Activated T-helper 17 cell treated with anti-CD3 and anti-CD28 coated beads, Interleukin-2, amount 50 U/mL, for 72 hours (primary cell): ENCODE results near the gene FSTL1. TPM values are rescaled to one million over a fixed set of nuclear protein-coding genes. Genes with fewer than 3 reads are reported as not detected.

Experiments
- ATAC-seq: fragments of 150-1000 bp; cut with Tn5 transposase; replicated peaks from 2 replicates; pipeline ENCODE4 v1.10.0; 2021; ENCODE audit warnings: mild to moderate bottlenecking, moderate library complexity
- H3K27ac Mint-ChIP-seq: one replicate; pipeline ENCODE4 v1.8.0; 2022; ENCODE audit warnings: mixed read lengths
- H3K27me3 Mint-ChIP-seq: one replicate; pipeline ENCODE4 v1.8.0; 2022; ENCODE audit warnings: mixed read lengths
- H3K36me3 Mint-ChIP-seq: one replicate; pipeline ENCODE4 v1.8.0; 2022; ENCODE audit warnings: low read depth, mild to moderate bottlenecking, mixed read lengths
- H3K4me1 Mint-ChIP-seq: one replicate; pipeline ENCODE4 v1.8.0; 2022; ENCODE audit warnings: mixed read lengths
- H3K4me3 Mint-ChIP-seq: one replicate; pipeline ENCODE4 v1.8.0; 2022; ENCODE audit warnings: mild to moderate bottlenecking, mixed read lengths
- H3K9me3 Mint-ChIP-seq: one replicate; pipeline ENCODE4 v1.8.0; 2022; ENCODE audit warnings: mixed read lengths
- total RNA-seq, 2 donors: library from RNA; stranded (reverse); gene quantifications; one replicate each; pipeline ENCODE4 v1.2.3, GENCODE V29; 2022

FSTL1 gene
- total RNA-seq, 2 donors from 2014 or later, result 1.4 to 2.6 TPM

DNA sequence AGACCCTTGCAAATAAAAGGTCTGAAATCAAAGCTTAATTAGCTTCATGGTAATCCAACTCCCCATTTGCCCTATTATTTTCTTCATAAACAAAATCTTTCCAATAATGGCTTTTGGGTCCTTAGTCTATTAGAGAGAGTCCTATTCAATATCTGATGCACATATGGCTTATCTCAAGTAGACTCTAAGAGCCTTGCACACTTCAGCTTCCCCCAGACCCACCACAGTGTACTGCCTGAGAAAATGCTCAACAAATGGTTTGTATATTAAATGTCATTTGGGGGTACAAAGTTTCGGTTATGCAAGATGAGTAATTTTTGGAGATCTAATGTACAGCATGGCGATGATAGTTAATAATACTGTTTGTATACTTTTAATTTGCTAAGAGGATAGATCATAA is 28.9 kb downstream of the FSTL1 start:
- Mint-ChIP-seq H3K4me1 (peaks cover 7% of the 10 kb centered on the region), H3K4me3 (no peak overlapping the region), H3K27ac (no peak overlapping the region), H3K36me3 (no peaks in the 10 kb centered on the region), H3K9me3 (no peaks in the 10 kb centered on the region), H3K27me3 (peaks cover 14% of the 10 kb centered on the region)
- ATAC-seq, result no peak

DNA sequence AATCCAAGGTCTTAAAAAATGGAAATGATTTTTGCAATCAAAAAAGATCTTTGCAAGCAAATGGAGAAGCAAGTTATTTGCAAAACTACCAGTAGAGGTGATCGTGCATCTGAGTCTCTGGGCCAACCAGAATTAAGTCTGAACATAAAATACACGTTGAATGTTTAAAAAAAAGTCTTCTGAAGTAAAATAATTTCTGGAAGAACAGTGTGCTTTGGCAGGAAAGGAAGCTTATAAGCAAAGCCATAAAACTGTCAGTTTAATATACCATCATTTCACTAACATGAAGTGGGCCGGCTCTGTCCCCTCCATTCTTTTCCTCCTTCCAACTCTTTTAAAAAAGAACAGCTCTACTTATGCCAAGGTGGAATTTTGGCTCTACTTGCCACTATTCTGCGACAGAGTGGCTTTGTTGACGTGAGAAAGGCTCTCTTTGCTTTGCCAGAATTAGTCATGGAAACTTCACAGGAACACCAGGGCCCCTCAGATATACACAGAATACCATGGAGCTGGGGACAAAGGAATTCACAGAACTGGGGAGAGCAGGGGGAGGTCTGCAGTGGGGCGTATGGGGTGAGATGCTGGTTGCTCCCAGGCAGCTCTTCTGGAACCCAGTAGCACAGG is 29.8 kb downstream of the FSTL1 start:
- no peaks in the 10 kb centered on the region for H3K9me3 Mint-ChIP-seq

DNA sequence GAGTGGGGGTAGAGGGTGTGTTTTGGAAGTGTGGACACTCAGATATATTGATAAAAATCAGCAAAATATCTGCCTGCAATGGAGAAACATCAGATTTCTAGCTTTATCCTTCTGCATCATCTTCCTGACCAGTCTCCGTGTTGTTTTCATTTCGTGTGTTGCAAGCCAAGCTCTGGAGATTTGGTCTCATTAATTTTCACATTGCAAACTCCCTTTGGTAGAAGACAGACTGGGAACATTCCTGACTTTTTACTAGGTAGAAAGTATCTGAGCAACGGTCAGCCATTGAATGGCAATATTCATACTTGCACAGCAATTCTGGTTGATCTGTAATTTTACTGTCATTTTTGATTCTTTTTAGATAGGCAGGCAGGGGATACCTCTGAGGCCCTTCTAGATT is 30.4 kb downstream of the FSTL1 start:
- ATAC-seq, result no peak
- Mint-ChIP-seq H3K4me3 (no peak overlapping the region), H3K36me3 (no peaks in the 10 kb centered on the region), H3K4me1 (peaks cover 7% of the 10 kb centered on the region), H3K9me3 (no peaks in the 10 kb centered on the region), H3K27ac (no peak overlapping the region), H3K27me3 (peaks cover 10% of the 10 kb centered on the region)

More for the DNA sequence above, 29.8 kb downstream of the FSTL1 start:
- Mint-ChIP-seq H3K36me3 (no peaks in the 10 kb centered on the region), H3K4me1 (peaks cover 7% of the 10 kb centered on the region), H3K27ac (no peak overlapping the region), H3K27me3 (peaks cover 10% of the 10 kb centered on the region), H3K4me3 (no peak overlapping the region)
- ATAC-seq, result no peak

DNA sequence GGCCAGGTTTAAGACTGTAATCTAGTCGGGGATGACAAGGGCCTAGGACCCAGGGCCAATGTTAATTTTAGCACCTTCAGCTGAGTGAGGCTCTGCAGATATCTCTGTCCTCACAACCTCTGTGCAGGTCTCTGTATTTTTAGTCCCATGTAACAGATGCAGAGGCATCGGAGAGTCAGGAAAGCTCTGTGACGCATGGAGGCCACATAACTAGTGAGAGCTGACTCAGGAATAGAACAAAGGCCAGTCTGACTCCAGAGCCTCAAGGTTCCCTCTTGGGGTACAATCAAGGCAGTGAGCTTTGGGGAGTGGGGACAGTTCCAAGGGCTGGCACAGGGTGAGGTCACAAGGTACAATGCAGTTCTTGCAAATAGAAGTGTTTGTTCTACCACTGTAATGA is 31.0 kb downstream of the FSTL1 start:
- H3K9me3 Mint-ChIP-seq, result no peaks in the 10 kb centered on the region

DNA sequence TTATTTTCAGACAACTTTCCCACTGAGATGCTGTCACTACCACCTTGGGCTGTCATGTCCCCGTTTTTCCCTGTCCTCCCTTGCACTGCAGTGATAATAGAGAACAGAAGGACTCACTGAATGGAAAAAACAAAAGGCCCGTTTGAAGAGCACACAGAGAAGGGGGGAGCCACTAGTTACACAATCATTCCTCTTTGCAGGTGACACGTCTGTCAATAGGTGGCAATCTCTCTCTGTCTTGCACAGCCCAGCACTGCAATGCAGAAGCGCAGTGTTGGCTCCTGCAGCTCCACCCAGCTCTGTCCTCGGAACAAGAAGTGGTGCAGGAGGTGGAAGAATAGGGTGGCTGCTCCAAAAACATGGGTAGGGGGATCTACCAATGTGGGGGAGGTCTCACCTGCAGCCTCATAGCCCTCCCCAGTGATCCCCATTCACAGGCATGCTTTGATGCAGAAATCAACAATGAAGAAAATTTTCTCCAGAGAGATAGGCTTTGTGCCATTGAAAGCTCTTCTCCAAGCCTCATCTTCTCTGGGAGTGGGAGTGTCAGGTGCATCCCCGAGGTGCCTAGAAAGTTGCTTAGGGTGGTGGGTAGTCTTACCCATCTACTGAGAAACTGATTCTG is 31.8 kb downstream of the FSTL1 start:
- Mint-ChIP-seq H3K36me3 (no peaks in the 10 kb centered on the region), H3K4me3 (no peak overlapping the region), H3K4me1 (peaks cover 7% of the 10 kb centered on the region), H3K9me3 (no peaks in the 10 kb centered on the region), H3K27ac (no peak overlapping the region), H3K27me3 (no peaks in the 10 kb centered on the region)
- ATAC-seq, result no peak

More for the DNA sequence above, 31.0 kb downstream of the FSTL1 start:
- H3K27me3 Mint-ChIP-seq, result peaks cover 7% of the 10 kb centered on the region
- H3K27ac Mint-ChIP-seq, result no peak overlapping the region
- peaks cover 7% of the 10 kb centered on the region for H3K4me1 Mint-ChIP-seq
- no peak overlapping the region for H3K4me3 Mint-ChIP-seq
- ATAC-seq, result no peak
- H3K36me3 Mint-ChIP-seq, result no peaks in the 10 kb centered on the region

DNA sequence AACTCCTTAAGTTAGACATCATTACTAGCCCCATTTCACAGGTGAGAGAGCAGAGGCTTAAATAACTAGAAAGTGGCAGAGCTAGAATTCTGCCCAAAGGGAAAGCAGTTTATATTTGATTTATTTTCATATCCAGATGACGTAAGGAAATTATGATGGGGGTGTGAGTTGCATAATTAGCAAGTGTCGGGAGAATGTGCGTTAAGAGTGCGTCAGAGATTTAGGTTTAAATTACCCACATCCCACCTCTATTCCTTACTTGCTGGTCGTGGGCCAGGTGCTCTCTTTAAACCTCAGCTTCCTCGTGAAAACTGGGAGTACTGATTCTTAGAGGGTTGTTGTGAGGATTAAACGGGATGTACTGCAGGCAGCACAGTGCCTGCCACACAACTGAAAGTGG is 32.3 kb downstream of the FSTL1 start:
- H3K4me3 Mint-ChIP-seq, result no peak overlapping the region
- no peak overlapping the region for H3K27ac Mint-ChIP-seq
- H3K36me3 Mint-ChIP-seq, result no peaks in the 10 kb centered on the region
- no peaks in the 10 kb centered on the region for H3K9me3 Mint-ChIP-seq
- no peaks in the 10 kb centered on the region for H3K27me3 Mint-ChIP-seq
- peaks cover 7% of the 10 kb centered on the region for H3K4me1 Mint-ChIP-seq
- no peak for ATAC-seq

DNA sequence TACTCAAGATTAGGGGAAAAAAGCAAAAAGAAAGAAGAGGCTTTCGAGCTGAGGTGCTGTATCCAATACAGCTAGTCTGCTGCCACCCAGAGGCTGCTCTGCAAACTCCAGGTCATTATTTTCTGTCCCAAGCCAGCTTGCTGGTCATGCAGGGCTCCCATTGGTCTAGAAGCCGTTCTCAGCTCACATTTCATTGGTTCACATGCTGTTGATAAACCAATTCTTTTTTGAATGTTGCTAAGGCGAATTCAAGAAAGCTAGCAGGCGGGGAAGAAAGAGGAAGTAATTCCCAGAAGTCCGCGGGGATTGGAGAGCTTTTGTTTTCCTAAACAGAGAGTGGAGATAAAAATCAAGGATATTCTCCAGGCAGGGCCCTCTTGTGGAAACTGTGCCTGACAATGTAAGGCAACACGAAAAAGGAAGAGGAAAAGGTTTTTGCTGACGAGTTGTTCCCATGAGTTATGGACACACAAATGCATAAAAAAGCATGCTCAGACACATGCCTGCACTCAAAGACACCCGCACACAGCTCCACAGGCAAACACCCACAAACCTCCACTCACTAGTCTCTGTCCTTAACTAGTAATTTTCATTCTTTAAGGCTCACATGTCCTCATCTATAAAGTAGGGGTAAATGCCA is 33.4 kb downstream of the FSTL1 start:
- Mint-ChIP-seq H3K27me3 (no peaks in the 10 kb centered on the region), H3K27ac (peak overlapping the region; percentile 77), H3K4me1 (peaks cover 7% of the 10 kb centered on the region), H3K9me3 (no peaks in the 10 kb centered on the region), H3K36me3 (no peaks in the 10 kb centered on the region), H3K4me3 (peak overlapping the region; percentile 85)
- peak; percentile 99 for ATAC-seq

DNA sequence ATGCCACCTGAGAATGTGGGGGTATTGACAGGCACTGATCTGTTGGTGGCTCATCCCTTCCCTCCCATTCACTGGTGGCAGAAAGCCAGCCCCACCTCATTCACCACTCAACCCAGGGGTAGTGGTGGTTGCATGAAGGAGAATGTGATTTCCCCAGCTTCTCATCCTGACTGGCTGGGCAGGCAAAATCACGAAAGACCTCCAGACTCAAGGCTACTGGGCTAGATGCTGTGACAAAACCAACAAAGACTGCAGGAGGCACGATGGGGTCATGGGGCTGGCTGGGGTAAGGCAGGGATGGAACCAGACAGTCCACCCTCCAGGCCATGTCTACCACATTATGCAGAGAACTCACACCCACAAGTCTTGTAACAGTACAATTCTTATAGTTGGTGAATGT is 33.9 kb downstream of the FSTL1 start:
- Mint-ChIP-seq H3K36me3 (no peaks in the 10 kb centered on the region), H3K27ac (peak overlapping the region; percentile 77), H3K27me3 (no peaks in the 10 kb centered on the region), H3K4me3 (peak overlapping the region; percentile 85), H3K4me1 (peaks cover 7% of the 10 kb centered on the region), H3K9me3 (no peaks in the 10 kb centered on the region)
- peak; percentile 34 for ATAC-seq

DNA sequence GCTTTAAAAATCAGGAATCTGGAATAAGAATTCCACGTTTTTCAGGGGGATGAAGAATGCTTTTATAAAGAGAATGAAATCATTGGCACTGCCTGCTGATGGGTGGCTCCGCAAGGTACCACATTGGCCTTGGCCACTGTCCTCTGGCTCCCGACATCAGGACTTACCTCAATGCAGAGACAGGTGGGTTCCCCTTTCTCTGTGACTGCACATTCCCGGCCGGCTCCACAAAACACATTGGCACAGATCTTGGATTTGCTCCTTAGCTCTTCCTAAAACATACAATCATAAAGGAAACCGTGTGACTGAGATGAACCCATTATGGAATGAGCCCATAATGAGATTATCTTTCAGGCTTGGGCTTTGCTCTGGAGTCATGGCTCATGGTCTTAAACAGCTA is 35.0 kb downstream of the FSTL1 start:
- no peak for ATAC-seq
- H3K4me1 Mint-ChIP-seq, result peaks cover 7% of the 10 kb centered on the region

DNA sequence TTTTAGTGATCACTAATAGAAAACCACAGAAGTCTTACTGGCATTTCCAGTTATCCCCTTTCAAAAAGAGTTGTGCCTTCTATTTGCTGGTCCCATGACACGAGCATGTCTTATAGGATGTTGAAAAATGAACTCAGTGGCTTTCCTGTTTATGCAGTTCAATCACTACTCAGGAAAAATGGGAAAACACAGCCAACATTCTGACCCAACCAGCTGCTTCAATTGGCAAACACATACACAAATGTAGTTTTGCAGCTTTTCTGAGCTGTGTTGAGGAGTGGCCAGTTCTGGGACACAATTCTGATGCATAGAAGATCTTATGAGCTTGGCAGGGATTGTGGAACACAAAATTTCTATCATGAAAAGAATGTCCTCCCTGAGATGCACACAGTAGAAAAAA is 40.3 kb downstream of the FSTL1 start:
- ATAC-seq, result no peak
- Mint-ChIP-seq H3K4me3 (no peak overlapping the region), H3K27me3 (no peaks in the 10 kb centered on the region), H3K4me1 (no peaks in the 10 kb centered on the region), H3K27ac (no peak overlapping the region), H3K36me3 (no peaks in the 10 kb centered on the region), H3K9me3 (no peaks in the 10 kb centered on the region)

More for the DNA sequence above, 35.0 kb downstream of the FSTL1 start:
- Mint-ChIP-seq H3K9me3 (no peaks in the 10 kb centered on the region), H3K27ac (no peak overlapping the region), H3K4me3 (no peak overlapping the region), H3K36me3 (no peaks in the 10 kb centered on the region), H3K27me3 (no peaks in the 10 kb centered on the region)

DNA sequence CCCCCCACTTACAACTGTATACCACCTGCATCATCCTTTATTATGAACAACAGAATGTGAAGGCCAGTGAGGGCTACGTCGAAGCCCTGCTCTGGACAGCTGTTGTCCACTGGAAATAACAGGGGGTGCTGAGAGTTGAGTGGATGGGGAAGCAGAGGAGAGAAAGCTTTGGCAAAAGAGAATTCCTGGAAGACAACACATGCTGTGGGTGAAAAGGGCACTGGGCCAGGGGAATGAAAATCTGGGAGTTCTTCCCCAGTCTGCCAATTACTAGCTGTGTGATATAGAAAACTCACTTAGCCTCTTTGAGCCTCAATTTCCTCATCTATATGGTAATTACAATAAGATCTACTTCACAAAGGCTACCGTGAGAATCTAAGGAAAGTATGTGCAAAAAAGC is 40.7 kb downstream of the FSTL1 start:
- Mint-ChIP-seq H3K36me3 (no peaks in the 10 kb centered on the region), H3K9me3 (no peaks in the 10 kb centered on the region), H3K27ac (no peak overlapping the region), H3K4me3 (no peak overlapping the region), H3K4me1 (no peaks in the 10 kb centered on the region), H3K27me3 (no peaks in the 10 kb centered on the region)
- ATAC-seq, result no peak

DNA sequence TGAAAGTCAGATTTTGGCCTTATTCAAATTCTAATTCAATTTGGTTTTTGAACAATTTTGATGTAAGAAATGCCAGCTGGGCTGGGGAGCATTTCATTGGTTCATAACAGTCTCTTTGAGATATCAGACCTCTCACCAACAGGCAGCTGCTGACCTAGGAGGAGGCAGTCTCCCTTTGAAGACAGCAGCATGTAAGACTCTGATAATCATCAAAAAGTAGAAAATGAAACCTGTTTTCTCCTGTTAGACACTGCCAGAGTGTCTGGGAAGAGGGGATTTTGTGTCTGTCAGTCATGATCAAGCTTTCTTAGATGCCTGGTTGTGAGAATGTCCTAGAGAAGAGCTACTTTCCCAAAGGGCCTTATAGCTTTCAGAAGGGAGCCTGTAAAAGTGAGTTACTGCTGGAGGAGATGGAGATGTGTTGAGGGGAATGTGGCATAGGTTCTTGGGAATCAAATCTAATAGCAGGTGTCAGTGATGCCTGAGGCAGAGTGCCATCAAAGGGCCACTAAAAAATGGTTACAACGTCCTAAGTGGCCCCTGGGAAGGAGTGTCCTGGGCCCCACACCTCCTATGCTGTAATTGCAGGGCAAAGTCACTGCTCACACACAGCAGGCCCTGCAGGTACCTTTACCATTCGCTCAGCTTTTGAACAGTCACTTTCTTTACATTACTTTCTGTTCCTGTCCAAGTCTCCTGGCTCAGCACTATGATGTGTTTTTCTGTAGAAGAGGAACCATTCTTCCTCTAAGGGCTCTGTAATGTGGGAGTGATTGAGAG is 43.1 kb downstream of the FSTL1 start:
- no peaks in the 10 kb centered on the region for H3K4me1 Mint-ChIP-seq
- H3K4me3 Mint-ChIP-seq, result no peak overlapping the region
- ATAC-seq, result no peak
- H3K27ac Mint-ChIP-seq, result no peak overlapping the region
- H3K36me3 Mint-ChIP-seq, result no peaks in the 10 kb centered on the region
- H3K9me3 Mint-ChIP-seq, result no peaks in the 10 kb centered on the region
- no peaks in the 10 kb centered on the region for H3K27me3 Mint-ChIP-seq

DNA sequence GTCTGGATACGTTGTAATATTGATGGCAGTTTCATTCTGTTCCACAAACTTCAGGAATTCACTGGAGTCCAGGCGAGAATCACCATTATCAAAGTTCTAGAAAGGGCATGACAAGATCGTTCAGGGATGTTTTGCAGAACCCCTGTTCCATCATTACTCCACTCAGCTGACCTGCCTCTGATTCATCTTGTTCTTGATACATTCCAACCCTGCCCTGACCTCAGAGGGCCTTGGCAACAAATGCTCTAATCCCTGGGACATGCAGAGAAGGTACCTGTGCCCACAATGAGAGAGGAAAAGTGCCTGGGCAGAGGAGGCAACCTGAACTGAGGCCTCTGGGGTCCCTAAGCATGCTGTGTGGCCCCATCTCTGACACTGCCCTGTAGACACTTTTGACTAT is 45.9 kb downstream of the FSTL1 start:
- no peaks in the 10 kb centered on the region for H3K9me3 Mint-ChIP-seq
- no peak overlapping the region for H3K27ac Mint-ChIP-seq
- H3K4me3 Mint-ChIP-seq, result no peak overlapping the region
- no peaks in the 10 kb centered on the region for H3K36me3 Mint-ChIP-seq
- no peak for ATAC-seq
- no peaks in the 10 kb centered on the region for H3K27me3 Mint-ChIP-seq
- no peaks in the 10 kb centered on the region for H3K4me1 Mint-ChIP-seq

DNA sequence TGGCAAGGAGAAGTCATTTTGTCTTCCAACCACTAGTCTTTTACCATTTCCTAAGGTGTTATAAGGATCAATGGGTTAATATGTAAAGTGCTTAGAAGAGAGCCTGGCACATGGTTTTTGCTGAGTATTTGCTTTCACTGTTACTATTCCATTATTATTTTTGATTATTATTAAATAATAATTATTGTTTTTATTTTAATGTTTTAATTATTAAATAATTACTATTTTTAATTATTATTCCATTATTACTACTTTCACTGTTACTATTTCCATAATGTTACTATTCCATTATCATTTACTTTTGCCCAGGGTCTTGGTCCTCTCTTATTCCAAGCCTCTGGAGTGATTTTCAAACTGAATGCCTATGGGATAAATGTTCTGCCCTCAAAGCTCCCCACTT is 48.5 kb downstream of the FSTL1 start:
- no peak overlapping the region for H3K27ac Mint-ChIP-seq
- H3K4me1 Mint-ChIP-seq, result no peaks in the 10 kb centered on the region
- H3K36me3 Mint-ChIP-seq, result no peaks in the 10 kb centered on the region
- no peaks in the 10 kb centered on the region for H3K27me3 Mint-ChIP-seq
- H3K4me3 Mint-ChIP-seq, result no peak overlapping the region
- ATAC-seq, result no peak
- H3K9me3 Mint-ChIP-seq, result no peaks in the 10 kb centered on the region

DNA sequence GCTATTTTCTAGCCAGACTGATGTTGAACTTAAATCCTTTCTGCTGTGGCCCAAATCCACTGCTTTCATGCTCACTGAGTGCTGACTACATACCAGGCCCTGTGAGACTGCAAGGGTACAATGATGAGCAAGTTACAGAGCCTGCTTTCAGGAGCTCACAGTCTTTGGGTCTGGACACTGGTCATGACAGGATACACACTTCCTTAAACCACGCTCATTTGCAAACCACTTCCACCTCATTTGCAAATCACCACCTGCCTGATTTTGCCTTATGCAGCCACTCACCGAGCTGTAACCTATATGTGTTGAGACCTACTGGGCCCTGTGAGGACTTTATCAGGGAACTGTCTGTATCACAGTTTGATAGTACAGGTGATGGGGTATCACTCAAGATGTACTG is 51.4 kb downstream of the FSTL1 start:
- Mint-ChIP-seq H3K4me1 (no peaks in the 10 kb centered on the region), H3K27ac (no peak overlapping the region), H3K9me3 (no peaks in the 10 kb centered on the region), H3K36me3 (no peaks in the 10 kb centered on the region), H3K27me3 (peaks cover 3% of the 10 kb centered on the region), H3K4me3 (no peak overlapping the region)
- ATAC-seq, result no peak
